GM18519 (cell line): Measurements from ENCODE around the gene KRT27.
"Not testable (repeated sequence)": the region's sequence is repeated elsewhere in the genome, so short reads cannot be mapped to it uniquely, and the experiment has no call there.

Experiments used
- ATAC-seq: cut with Tn5 transposase; IDR thresholded peaks from one replicate; pipeline ENCODE4 v1.9.1; 2021; ENCODE audit warnings: mild to moderate bottlenecking, moderate library complexity; ENCODE audit not compliant: unreplicated experiment, low FRiP score

KRT27 gene

GRCh38 chr17:40782450-40782849 is at the start of gene KRT27:
TSS of gene KRT27 (minus strand) at chr17:40782550. CDS start at chr17:40782493, 57 bp downstream.
- ATAC-seq, result no peak

GRCh38 chr17:40830085-40830776 is 47.9 kb upstream of the KRT27 start:
- ATAC-seq, result no peak

GRCh38 chr17:40828454-40829044 is 46.2 kb upstream of the KRT27 start:
- ATAC-seq, result no peak

GRCh38 chr17:40827746-40828453 is 45.5 kb upstream of the KRT27 start:
- no peak for ATAC-seq

- no peak for ATAC-seq
These were observed 43.2 kb upstream of the KRT27 start for GRCh38 chr17:40825599-40825998.

- ATAC-seq, result no peak
These were observed 41.9 kb upstream of the KRT27 start for GRCh38 chr17:40824015-40824832.

- ATAC-seq, result no peak
These were observed 39.9 kb upstream of the KRT27 start, which contains the start of gene KRT10 for GRCh38 chr17:40822132-40822812. TSS of gene KRT10 (minus strand) at chr17:40822614. CDS start at chr17:40822585, 29 bp downstream.

GRCh38 chr17:40821536-40821935 is 39.2 kb upstream of the KRT27 start:
- no peak for ATAC-seq

- ATAC-seq, result no peak
These were observed 38.0 kb upstream of the KRT27 start for GRCh38 chr17:40820228-40820838.

GRCh38 chr17:40819528-40820125 is 37.3 kb upstream of the KRT27 start:
- ATAC-seq, result no peak

GRCh38 chr17:40818733-40819527 is 36.6 kb upstream of the KRT27 start:
- ATAC-seq, result no peak

- ATAC-seq, result no peak
These were observed 36.0 kb upstream of the KRT27 start for GRCh38 chr17:40818343-40818732.

- no peak for ATAC-seq
These were observed 34.8 kb upstream of the KRT27 start for GRCh38 chr17:40817103-40817682.

GRCh38 chr17:40816569-40816968 is 34.2 kb upstream of the KRT27 start:
- ATAC-seq, result no peak

GRCh38 chr17:40815381-40815780 is 33.0 kb upstream of the KRT27 start:
- no peak for ATAC-seq

GRCh38 chr17:40814657-40815056 is 32.3 kb upstream of the KRT27 start:
- not testable (repeated sequence) for ATAC-seq

GRCh38 chr17:40813804-40814203 is 31.5 kb upstream of the KRT27 start:
- no peak for ATAC-seq

GRCh38 chr17:40812639-40813038 is 30.3 kb upstream of the KRT27 start:
- ATAC-seq, result no peak
